ENCODE results near the gene SLC35F3.

SLC35F3 gene

DNA sequence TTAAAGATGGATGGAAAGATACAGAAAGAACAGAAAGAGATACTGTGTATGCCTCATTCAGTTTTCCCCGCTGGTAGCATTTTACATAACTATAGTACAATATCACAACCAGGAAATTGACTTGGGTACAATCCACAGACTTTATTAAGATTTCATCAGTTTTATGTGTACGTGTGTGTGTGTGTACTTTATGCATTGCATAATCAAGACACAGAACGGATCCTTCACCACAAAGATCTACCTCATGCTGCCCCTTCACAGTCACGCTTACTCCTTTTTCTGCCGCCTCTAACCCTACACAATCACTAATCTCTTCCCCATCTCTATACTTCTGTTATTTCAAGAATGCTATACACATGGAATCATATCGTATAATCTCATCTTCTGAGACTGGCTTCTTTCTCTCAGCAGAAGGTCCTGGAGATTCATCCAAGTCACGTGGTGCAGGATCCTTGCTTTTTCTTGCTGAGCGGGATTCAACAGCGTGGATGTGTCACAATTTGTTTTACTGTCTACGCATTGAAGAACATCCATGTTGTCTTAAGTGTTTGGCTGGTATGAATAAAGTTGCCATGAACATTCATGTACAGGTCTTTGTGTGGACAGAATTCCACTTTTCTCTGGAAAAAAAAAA, 76.7 kb downstream of the SLC35F3 start:
- TF ChIP-seq POLR2A (IDR thresholded peaks at IDR 0.05; ENCODE audit: low read depth, low read length) (no peak), POLR2AphosphoS5 (IDR thresholded peaks at IDR 0.05; ENCODE audit: low read depth, low read length) (no peak)
- FAIRE-seq (no peak), DNase-seq (ENCODE audit: insufficient read length) (no peak)

DNA sequence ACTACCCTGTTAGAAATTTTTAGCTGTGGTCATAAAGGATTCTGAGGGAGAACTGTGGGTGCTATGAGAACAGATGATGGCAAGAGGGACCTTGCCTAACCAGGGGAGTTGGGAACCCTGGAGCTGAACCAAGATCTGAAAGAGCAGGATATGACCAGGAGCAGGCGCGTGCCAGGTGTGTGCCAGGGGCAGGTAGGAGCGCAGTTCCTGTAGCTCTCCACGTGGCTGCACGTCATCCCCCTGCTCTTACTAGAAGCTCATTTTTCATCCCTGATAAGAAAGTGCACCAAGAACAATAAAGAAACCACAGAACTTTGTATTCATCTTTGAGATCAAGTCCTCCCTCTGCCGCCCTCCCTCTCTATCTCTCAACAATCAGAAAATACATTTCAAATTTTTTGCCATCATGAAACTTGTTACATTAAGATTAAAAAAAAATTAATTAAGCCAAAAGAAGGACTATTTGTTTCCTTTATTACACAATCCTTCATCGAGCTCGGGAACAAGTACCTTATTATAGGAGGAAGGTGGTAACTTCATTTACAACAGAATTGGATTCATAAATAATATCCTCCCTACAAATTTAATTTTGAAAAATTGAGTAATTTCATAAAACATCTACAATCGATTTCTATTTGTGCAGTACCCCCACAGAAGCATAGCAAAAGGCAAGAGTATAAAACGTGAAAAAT, 78.5 kb downstream of the SLC35F3 start:
- FAIRE-seq (no peak), DNase-seq (ENCODE audit: insufficient read length) (no peak)
- no peak for TF ChIP-seq POLR2AphosphoS5 (IDR thresholded peaks at IDR 0.05; ENCODE audit: low read depth, low read length)
- TF ChIP-seq POLR2A (IDR thresholded peaks at IDR 0.05; ENCODE audit: low read depth, low read length) = no peak
- TF ChIP-seq TAF1 (IDR thresholded peaks at IDR 0.05; ENCODE audit: borderline replicate concordance, low read depth, low read length) = no peak

DNA sequence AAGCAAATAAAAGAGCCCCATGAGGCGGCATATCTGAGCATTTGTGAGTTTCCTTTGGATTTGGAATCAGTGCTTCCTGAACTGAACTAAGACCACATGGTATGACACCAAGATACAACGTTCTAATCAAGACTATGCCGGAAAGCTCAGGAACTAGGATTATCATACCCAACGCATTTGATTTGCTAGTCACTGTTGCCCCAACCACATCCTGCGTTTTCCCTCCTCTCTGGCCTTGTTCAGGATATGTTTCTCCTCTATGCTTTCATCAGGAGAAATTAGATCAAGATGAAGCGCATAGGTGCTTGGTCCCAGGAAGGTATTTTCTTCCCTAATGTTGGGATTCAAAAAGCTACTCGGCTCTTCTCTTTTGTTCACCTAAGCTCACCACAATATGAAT, 79.3 kb downstream of the SLC35F3 start:
- FAIRE-seq (no peak), DNase-seq (ENCODE audit: insufficient read length) (no peak)
- TF ChIP-seq TAF1 (IDR thresholded peaks at IDR 0.05; ENCODE audit: borderline replicate concordance, low read depth, low read length) (no peak), POLR2A (IDR thresholded peaks at IDR 0.05; ENCODE audit: low read depth, low read length) (no peak), POLR2AphosphoS5 (IDR thresholded peaks at IDR 0.05; ENCODE audit: low read depth, low read length) (no peak)

DNA sequence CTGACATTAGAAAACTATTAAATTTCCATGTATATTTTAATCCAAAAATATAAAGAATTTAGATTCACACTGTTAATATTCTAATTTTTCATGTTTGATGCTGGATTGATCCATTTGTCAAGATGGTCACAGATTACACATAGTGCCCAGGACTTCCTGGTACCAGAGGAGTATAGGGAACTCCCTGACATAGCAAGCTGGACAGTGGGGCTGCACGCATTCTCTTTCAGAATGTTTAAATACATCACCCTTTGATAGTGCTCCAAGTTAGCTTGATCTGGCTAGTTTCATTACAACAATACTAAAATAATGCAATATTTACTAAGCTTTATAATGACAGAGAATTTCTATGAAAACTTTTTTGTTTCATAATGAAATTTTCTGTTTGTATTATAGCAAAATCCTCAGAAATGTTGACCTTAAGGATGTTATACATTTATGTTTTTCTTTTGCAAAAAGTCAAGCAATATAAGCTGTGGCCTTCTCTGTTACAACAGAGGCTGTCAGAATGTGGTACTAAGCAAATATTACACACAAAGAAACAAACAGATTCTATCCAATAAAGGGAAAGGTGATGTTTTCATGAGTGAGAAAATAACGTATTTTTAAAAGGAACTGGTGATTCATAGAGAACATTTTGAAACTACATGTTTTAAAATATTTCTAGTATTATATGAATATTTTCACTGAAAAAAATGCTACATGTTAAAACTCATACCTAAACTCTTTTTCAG, 84.7 kb downstream of the SLC35F3 start:
- TF ChIP-seq POLR2AphosphoS5 (IDR thresholded peaks at IDR 0.05; ENCODE audit: low read depth, low read length) (no peak), TAF1 (IDR thresholded peaks at IDR 0.05; ENCODE audit: borderline replicate concordance, low read depth, low read length) (no peak), POLR2A (IDR thresholded peaks at IDR 0.05; ENCODE audit: low read depth, low read length) (no peak)
- DNase-seq (ENCODE audit: insufficient read length) (no peak), FAIRE-seq (no peak)

DNA sequence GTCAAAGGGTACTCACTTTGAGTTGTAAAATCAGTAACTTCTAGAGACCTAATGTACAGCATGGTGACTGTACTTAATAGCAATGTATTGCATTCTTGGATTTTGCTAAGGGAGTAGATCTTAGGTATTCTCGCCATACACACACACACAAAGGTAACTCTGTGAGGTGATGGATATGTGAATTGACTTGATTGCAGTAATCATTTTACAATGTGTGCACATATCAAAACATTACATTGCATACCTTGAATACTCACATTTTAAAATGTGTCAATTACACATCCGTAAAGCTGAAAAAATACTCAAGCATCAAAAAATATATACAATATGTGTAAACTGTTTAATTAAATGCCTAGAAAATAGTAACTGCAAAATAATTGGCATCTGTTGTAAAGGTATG, 86.0 kb downstream of the SLC35F3 start:
- TF ChIP-seq POLR2A (IDR thresholded peaks at IDR 0.05; ENCODE audit: low read depth, low read length) (no peak), POLR2AphosphoS5 (IDR thresholded peaks at IDR 0.05; ENCODE audit: low read depth, low read length) (no peak), TAF1 (IDR thresholded peaks at IDR 0.05; ENCODE audit: borderline replicate concordance, low read depth, low read length) (no peak)
- DNase-seq (ENCODE audit: insufficient read length) = no peak
- no peak for FAIRE-seq

DNA sequence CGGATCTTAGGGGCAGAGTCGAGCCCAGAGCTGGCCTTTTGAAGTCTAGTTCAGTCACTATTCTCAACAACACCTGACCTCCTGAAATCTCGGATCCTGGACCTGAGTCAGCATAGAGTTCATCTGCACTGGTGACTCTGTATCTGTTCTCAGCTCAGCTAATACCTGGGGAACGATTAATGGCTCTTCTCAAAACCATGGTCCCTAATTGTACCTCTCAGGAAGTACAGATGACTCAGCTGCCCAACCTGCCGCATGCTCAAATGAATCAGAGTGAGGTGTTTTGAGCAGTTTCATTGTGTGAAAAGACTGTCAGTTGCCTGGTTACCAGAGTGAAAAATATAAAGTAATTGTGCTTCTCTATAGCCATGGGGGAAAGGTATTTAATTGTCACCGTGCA, 89.2 kb downstream of the SLC35F3 start:
- no peak for DNase-seq (ENCODE audit: insufficient read length)
- TF ChIP-seq POLR2A (IDR thresholded peaks at IDR 0.05; ENCODE audit: low read depth, low read length) (no peak), POLR2AphosphoS5 (IDR thresholded peaks at IDR 0.05; ENCODE audit: low read depth, low read length) (no peak), TAF1 (IDR thresholded peaks at IDR 0.05; ENCODE audit: borderline replicate concordance, low read depth, low read length) (no peak)
- no peak for FAIRE-seq

DNA sequence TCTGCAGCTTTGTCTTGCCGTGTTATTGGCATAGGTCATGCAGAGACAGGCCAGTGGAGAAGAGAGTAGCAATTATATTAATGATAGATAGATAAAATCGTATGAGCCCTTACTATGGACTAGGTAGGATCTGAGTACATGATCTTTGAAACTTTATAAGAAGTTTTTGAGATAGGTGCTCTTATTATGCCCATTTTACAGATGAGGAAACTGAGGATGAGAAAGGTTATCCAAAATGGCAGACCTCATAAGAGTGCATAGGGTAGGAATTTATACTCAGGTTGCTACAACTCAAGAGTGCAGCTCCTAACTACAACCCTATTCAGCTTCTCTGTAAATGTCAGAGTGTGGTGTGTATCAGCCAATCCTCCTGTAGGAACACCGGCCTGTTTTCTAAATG, 89.6 kb downstream of the SLC35F3 start:
- TF ChIP-seq POLR2AphosphoS5 (IDR thresholded peaks at IDR 0.05; ENCODE audit: low read depth, low read length) (no peak), POLR2A (IDR thresholded peaks at IDR 0.05; ENCODE audit: low read depth, low read length) (no peak), TAF1 (IDR thresholded peaks at IDR 0.05; ENCODE audit: borderline replicate concordance, low read depth, low read length) (no peak)
- no peak for DNase-seq (ENCODE audit: insufficient read length)
- FAIRE-seq = no peak

DNA sequence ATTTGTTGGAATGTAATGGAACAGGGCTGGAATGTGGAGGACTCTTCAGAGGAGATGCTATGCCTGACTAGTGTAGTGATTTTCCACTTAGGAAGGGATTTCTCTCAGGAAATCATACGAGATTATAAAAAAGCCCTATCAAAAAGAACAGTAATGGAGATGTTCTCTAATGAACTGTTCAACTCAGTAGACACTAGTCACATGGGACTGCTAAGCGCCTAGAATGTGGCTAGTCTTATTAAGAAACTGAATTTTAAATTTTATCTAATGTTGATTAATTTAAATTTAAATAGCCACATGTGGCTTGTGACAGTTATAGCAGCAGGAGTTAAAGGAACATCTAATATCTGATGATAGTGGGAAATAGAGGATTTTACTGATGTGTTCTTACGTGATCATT, 94.0 kb downstream of the SLC35F3 start:
- FAIRE-seq (no peak), DNase-seq (ENCODE audit: insufficient read length) (no peak)
- TF ChIP-seq TAF1 (IDR thresholded peaks at IDR 0.05; ENCODE audit: borderline replicate concordance, low read depth, low read length) (no peak), POLR2AphosphoS5 (IDR thresholded peaks at IDR 0.05; ENCODE audit: low read depth, low read length) (no peak), POLR2A (IDR thresholded peaks at IDR 0.05; ENCODE audit: low read depth, low read length) (no peak)

DNA sequence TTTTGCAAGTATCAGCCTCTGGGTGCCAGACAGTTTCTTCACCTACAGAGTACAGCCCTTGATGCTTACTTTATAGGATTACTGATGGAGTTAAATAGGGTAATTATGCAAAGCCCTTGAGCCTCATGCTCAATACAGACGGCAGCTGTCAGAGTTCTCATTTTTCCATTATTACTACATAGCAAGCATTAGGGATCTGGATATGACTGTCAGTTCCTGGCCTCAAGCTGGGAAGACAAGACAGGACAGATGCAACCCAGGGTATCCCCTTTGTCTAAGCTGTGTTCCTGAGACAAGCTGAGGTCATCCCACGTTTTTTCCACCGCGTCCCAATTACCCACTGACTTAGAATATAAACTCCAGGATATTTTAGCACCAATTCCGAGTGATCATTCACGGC, 94.4 kb downstream of the SLC35F3 start:
- TF ChIP-seq POLR2A (IDR thresholded peaks at IDR 0.05; ENCODE audit: low read depth, low read length) = no peak
- DNase-seq (ENCODE audit: insufficient read length) (no peak), FAIRE-seq (no peak)

DNA sequence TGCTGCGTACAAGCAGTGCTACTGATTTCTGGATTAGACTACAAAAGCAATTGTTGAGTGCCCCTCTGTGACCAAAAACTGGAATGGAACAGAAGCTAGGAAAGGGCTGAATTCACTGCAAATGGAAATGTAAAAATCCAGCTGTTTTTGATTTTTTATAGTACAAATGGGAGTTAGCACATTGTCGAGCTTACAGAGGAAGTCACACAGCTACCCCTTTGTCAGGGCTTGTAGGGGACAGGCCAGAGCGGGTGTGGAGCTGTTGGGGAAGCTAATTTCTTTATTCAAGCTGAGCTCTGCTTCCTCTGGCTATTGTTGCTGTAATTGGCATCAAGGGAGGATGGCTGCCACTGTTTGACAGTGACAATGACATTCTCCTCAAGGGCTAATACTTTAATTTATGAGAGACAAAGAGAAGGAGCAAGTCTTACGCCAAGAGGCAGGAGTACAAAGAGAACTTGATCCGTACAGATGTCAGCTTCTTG, 96.1 kb downstream of the SLC35F3 start:
- TF ChIP-seq POLR2AphosphoS5 (IDR thresholded peaks at IDR 0.05; ENCODE audit: low read depth, low read length) (no peak), POLR2A (IDR thresholded peaks at IDR 0.05; ENCODE audit: low read depth, low read length) (no peak), TAF1 (IDR thresholded peaks at IDR 0.05; ENCODE audit: borderline replicate concordance, low read depth, low read length) (no peak)
- DNase-seq (ENCODE audit: insufficient read length) = no peak
- no peak for FAIRE-seq

DNA sequence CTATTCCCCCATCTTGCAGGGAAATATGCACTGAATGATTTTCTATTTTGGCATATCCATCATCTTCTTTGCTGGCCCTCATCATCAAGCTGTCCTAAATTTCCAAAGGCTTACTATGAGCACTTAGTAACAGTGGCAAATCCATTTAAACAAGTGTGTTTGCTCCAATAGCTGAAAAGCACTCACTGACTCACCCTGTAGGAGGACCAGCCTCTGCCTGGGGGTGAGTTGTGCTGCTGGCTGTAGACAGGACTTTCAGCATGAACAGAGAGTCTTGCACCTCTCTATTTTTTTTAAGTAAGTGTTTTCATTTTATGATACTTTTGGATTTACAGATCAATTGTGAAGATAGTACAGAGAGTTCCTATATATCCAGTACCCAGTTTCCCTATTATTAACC, 97.3 kb downstream of the SLC35F3 start:
- DNase-seq (ENCODE audit: insufficient read length) (no peak), FAIRE-seq (no peak)
- TF ChIP-seq TAF1 (IDR thresholded peaks at IDR 0.05; ENCODE audit: borderline replicate concordance, low read depth, low read length) = no peak
- TF ChIP-seq POLR2A (IDR thresholded peaks at IDR 0.05; ENCODE audit: low read depth, low read length) = no peak
- TF ChIP-seq POLR2AphosphoS5 (IDR thresholded peaks at IDR 0.05; ENCODE audit: low read depth, low read length) = no peak

DNA sequence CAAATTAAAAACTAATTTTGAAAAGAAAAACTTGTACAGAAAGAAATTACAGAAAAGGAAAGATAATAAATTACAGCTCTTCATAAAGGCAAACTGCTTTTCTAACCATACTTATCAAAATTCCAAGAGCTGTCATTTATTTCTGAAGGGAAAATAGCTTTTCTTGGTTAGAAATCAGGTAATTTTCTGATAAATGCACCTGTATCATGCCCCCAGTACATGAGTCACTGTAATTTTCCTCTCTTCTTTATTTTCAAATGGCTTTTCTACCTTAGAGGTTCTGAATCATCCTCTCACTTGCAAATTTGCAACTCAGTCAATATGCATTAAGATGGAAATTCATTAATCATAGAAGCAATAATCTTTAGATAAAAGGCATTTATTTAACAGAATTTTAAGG, 100.1 kb downstream of the SLC35F3 start:
- FAIRE-seq (no peak), DNase-seq (ENCODE audit: insufficient read length) (no peak)
- no peak for TF ChIP-seq TAF1 (IDR thresholded peaks at IDR 0.05; ENCODE audit: borderline replicate concordance, low read depth, low read length)
- no peak for TF ChIP-seq POLR2AphosphoS5 (IDR thresholded peaks at IDR 0.05; ENCODE audit: low read depth, low read length)
- TF ChIP-seq POLR2A (IDR thresholded peaks at IDR 0.05; ENCODE audit: low read depth, low read length) = no peak
